HT1080 (cell line): ENCODE results near the gene TLK1. TPM values are rescaled to one million over a fixed set of nuclear protein-coding genes. Genes with fewer than 3 reads are reported as not detected.
A peak's percentile ranks its signal among the peaks of the same experiment; 100 is the strongest.

Source experiments
- DNase-seq: peaks from one replicate; pipeline ENCODE4 v3.0.0-alpha.2; 2015; ENCODE audit warnings: low read depth
- polyA plus RNA-seq, 2 experiments: library from polyadenylated mRNA; depleted of rRNA; stranded (reverse); fragments of >200 nt; gene quantifications; 2 replicates each; pipeline ENCODE4 v1.2.3, GENCODE V29; 2015
- total RNA-seq: library from RNA; depleted of rRNA; stranded (reverse); fragments of >200 nt; shearing (Covaris generic); gene quantifications from 2 replicates; pipeline ENCODE4 v1.2.3, GENCODE V29; 2014; rRNA removed

The TLK1 gene
- total RNA-seq, result 6.9 and 11.7 TPM in 2 replicates
- polyA plus RNA-seq (2015; cell fraction: cytosol; rRNA removed), result 14.3 and 16.5 TPM in 2 replicates
- 8.6 and 15.4 TPM in 2 replicates for polyA plus RNA-seq (2015; cell fraction: nucleus; rRNA removed)

- peak; percentile 70 for DNase-seq
Observed at GRCh38 chr2:171160119-171160955, at the start of gene TLK1. TSS of gene TLK1 (minus strand) at chr2:171160893. CDS start at chr2:171160428, 465 bp downstream.

DNA sequence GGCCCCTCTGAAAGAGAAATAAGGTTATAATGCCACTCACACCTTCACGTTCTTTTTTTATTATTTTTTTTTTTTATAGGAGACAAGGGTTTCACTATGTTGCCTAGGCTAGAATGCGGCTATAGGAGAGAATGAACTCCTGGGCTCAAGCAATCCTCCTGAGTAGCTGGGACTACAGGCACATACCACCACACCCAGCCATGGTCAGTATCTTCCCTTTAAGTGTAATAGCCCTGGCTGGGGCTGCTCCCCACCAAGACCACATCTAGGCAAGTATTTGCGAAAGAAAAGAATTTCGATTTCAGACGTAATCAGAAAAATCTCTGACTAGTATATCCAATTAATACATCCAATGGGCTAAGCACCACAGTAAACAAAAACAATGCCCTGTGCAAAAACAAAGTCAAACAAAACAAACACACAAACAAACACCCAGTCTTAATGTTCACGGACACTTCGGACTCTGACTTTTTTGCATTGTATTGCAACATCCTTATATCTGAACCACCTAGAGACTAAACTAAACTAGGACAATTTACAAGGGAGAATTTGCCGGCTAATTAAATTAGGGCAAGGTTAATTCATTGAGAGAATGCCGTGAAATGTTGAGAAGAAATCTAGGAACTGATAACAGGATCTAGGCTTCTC is 49.6 kb upstream of the TLK1 start:
- DNase-seq, result no peak

DNA sequence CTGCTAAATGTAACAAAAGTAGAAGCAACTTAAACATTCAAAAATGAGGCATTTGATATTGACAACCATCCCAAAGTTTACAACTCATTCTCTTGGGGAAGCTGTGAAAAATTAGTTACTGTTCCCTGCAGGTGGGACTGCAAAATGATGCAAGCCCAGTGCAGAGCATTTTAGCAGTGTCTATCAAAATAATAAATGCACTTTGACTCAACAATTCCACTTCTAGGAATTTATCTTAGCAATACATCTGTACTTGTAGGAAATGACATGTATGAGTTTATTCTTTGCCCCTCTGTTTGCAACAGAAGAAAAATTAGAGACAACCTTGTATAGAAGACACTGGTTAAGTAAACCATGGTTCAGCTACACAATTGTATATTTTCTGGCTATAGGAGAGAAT is 48.0 kb upstream of the TLK1 start:
- no peak for DNase-seq

GRCh38 chr2:171206422-171207115 is 45.9 kb upstream of the TLK1 start:
- no peak for DNase-seq

- DNase-seq, result no peak
Observed at GRCh38 chr2:171205551-171205950, 44.9 kb upstream of the TLK1 start.

- DNase-seq, result no peak
Observed at GRCh38 chr2:171201767-171202166, 41.1 kb upstream of the TLK1 start.

- DNase-seq, result no peak
Observed at GRCh38 chr2:171201271-171201670, 40.6 kb upstream of the TLK1 start.

DNA sequence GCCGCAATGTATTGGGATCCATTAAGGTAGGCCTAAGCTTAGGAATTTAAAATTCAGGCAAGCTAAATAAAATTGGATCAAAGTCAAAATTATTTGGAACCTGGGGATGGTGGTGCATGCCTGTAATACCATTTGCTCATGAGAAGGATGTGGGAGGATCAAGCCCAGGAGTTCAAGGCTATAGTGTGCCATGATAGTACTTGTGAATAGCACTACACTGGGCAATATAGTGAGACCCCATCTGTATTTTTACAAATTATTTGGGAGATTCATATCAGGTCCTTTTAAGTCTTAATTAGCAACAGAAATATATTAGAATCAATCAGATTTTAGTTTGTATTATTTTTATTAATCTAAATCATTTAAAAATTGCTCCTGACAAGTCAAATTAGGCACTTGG is 39.8 kb upstream of the TLK1 start:
- DNase-seq, result no peak

- DNase-seq, result no peak
Observed at GRCh38 chr2:171191021-171191420, 30.3 kb upstream of the TLK1 start.

GRCh38 chr2:171187819-171188218 is 27.1 kb upstream of the TLK1 start:
- no peak for DNase-seq

GRCh38 chr2:171187177-171187576 is 26.5 kb upstream of the TLK1 start:
- DNase-seq, result no peak

GRCh38 chr2:171185941-171186340 is 25.2 kb upstream of the TLK1 start:
- DNase-seq, result peak; percentile 30

DNA sequence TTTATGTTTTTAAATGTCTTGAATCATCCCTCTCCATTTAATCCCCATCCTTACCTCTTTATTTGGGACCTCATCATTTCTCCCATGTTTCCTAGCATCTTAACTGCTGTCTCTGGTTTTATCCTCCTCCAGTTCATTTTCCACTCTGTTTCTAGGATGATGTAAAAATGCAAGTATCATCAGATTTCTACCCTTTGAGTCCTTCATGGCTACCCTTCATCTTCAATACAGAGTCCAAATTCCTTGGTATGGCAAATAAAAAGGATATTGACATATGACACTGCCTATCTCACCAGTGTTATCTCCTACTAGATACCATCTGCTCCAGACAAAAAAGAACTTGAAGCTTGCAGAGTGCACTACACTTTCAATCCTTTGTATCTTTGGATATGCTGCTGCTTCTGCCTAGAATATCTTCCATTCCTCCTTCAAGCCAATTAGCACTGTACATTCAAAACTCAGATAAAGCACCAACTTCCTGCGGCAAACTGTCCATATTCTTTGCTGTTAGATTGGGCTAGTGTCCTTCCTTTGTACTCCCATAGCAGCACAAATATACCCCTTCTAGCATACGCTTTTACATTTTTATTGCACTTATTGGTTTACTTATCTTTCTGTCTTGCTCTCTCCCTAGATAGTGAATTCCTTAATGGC is 24.6 kb upstream of the TLK1 start:
- no peak for DNase-seq

- DNase-seq, result no peak
Observed at GRCh38 chr2:171181064-171182049, 20.7 kb upstream of the TLK1 start.

GRCh38 chr2:171180229-171180930 is 19.7 kb upstream of the TLK1 start:
- no peak for DNase-seq

DNA sequence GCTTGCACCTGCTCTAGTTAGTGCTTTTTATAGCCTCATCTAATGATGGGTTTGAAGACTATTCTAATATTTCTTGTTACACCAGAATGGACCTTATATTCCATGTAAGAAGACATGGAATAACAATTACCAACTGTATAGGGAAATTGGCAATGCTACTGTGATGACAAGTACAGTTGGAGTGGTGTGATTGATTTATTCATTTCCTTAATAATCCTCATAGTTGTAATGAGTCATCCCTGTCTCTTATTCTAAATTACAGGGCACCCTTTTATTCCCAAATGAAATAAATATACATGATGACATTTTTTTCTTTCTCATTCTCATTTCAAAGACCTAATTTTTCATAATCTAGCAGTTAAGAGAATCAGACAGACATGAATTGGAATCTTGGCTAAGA is 18.3 kb upstream of the TLK1 start:
- no peak for DNase-seq

- no peak for DNase-seq
Observed at GRCh38 chr2:171176516-171176915, 15.8 kb upstream of the TLK1 start.

GRCh38 chr2:171174075-171174474 is 13.4 kb upstream of the TLK1 start:
- DNase-seq, result no peak

DNA sequence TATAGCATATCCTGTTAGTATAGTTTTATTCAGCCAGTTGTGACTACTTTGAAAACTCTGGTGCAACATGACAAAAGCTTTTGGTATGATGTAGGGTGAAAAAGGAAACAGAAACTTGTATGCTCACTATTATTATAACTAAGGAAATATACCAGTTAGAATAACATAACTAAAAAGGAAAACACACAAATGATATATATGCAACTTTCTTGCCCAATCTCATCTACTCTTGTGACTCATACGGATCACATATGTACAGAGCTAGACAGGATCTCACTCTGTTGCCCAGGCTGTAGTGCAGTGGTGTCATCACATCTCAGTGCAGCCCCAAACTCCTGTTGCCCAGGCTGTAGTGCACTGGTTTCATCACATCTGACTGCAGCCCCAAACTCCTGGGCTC is 12.4 kb upstream of the TLK1 start:
- DNase-seq, result no peak

- DNase-seq, result no peak
Observed at GRCh38 chr2:171171808-171172207, 11.1 kb upstream of the TLK1 start.
